HCT116 (cell line): Measurements from ENCODE around the gene TMEM256.

Experiments
- CTCF ChIP-seq, 3 experiments: fragments of 200-600 bp in 1 of 3; sonication (generic) in 1 of 3; IDR thresholded peaks in 2 of 3; conservative IDR thresholded peaks in 1 of 3; 2 replicates each; pipeline ENCODE4 v1.5.1; 2012 to 2017; ENCODE audit warnings: low read depth in 2 of 3, low read length in 2 of 3, antibody characterized with exemption in 1 of 3, borderline replicate concordance in 1 of 3, control low read depth in 1 of 3, mild to moderate bottlenecking in 1 of 3, mixed read lengths in 1 of 3, mixed run types in 1 of 3, moderate library complexity in 1 of 3; ENCODE audit not compliant: insufficient read depth in 1 of 3
- POLR2A ChIP-seq: IDR thresholded peaks from 2 replicates; pipeline ENCODE4 v1.7.0; 2011; ENCODE audit warnings: borderline replicate concordance; ENCODE audit not compliant: insufficient read depth, insufficient read length; ENCODE audit errors: extremely low read depth
- POLR2AphosphoS5 ChIP-seq: IDR thresholded peaks from 2 replicates; pipeline ENCODE4 v1.6.1; 2011; ENCODE audit warnings: mild to moderate bottlenecking, low read depth, low read length, moderate library complexity
- SIN3A ChIP-seq: IDR thresholded peaks from 2 replicates; pipeline ENCODE4 v1.6.1; 2012; ENCODE audit warnings: low read depth
- YY1 ChIP-seq: IDR thresholded peaks from 2 replicates; pipeline ENCODE4 v1.6.1; 2011; ENCODE audit warnings: low read length, low read depth, moderate library complexity, mild to moderate bottlenecking; ENCODE audit not compliant: insufficient replicate concordance; ENCODE audit errors: extremely low read depth

- TF ChIP-seq CTCF (IDR thresholded peaks at IDR 0.05 in 2 of 3, conservative IDR thresholded peaks at IDR 0.05 in 1 of 3; ENCODE audit: borderline replicate concordance in 1 of 3, insufficient read depth in 1 of 3, low read depth in 2 of 3, low read length in 2 of 3) (no peak), POLR2A (no peak), SIN3A (no peak), YY1 (no peak), POLR2AphosphoS5 (no peak)
These were observed 22.4 kb upstream of the TMEM256 start for GRCh38 chr17:7426203-7426863.
